NB4 (cell line): ENCODE data around the gene PUM1.

Source experiments
- DNase-seq: peaks from one replicate; pipeline ENCODE4 v3.0.0; 2010; ENCODE audit warnings: low read depth
- H3K4me3 ChIP-seq: one replicate; pipeline ENCODE4 v1.5.1; 2011; ENCODE audit warnings: mild to moderate bottlenecking, low read depth, low read length, moderate library complexity
- CTCF ChIP-seq: IDR thresholded peaks from one replicate; pipeline ENCODE4 v1.5.1; 2012; ENCODE audit warnings: low read depth, low read length
- MAX ChIP-seq: IDR thresholded peaks from 2 replicates; pipeline ENCODE4 v1.6.1; 2011; ENCODE audit warnings: low read depth, low read length
- MYC ChIP-seq: IDR thresholded peaks from 2 replicates; pipeline ENCODE4 v1.6.1; 2011; ENCODE audit warnings: low read depth, low read length
- POLR2A ChIP-seq: IDR thresholded peaks from 2 replicates; pipeline ENCODE4 v1.6.1; 2011; ENCODE audit warnings: mild to moderate bottlenecking; ENCODE audit not compliant: insufficient read length; ENCODE audit errors: extremely low read depth

Gene PUM1

GRCh38 chr1:30930631-30931173, 134.8 kb downstream of the PUM1 start:
- DNase-seq = no peak
- H3K4me3 ChIP-seq = no peak overlapping the region
- no peak for TF ChIP-seq MYC
- no peak for TF ChIP-seq CTCF
- no peak for TF ChIP-seq POLR2A
- TF ChIP-seq MAX = no peak

- no peak for DNase-seq
- TF ChIP-seq MAX (no peak), CTCF (no peak), POLR2A (no peak), MYC (no peak)
- no peak overlapping the region for H3K4me3 ChIP-seq
Measured at GRCh38 chr1:30929944-30930525, 135.5 kb downstream of the PUM1 start.

GRCh38 chr1:30929135-30929889, 136.2 kb downstream of the PUM1 start:
- peak; percentile 70 for DNase-seq
- TF ChIP-seq MYC = no peak
- TF ChIP-seq CTCF = peak; percentile 70
- TF ChIP-seq MAX = peak; percentile 38
- TF ChIP-seq POLR2A = no peak
- no peak overlapping the region for H3K4me3 ChIP-seq

- no peak for DNase-seq
- H3K4me3 ChIP-seq = no peak overlapping the region
- no peak for TF ChIP-seq CTCF
- TF ChIP-seq POLR2A = no peak
- TF ChIP-seq MAX = no peak
- no peak for TF ChIP-seq MYC
Measured at GRCh38 chr1:30928789-30929134, 136.8 kb downstream of the PUM1 start.

GRCh38 chr1:30928171-30928570, 137.3 kb downstream of the PUM1 start:
- TF ChIP-seq POLR2A (no peak), CTCF (no peak), MYC (no peak), MAX (no peak)
- no peak for DNase-seq
- no peak overlapping the region for H3K4me3 ChIP-seq
